HepG2 (cell line): ENCODE data around the gene SLC12A9. TPM values are rescaled to one million over a fixed set of nuclear protein-coding genes. Genes with fewer than 3 reads are reported as not detected.
A peak's percentile ranks its signal among the peaks of the same experiment; 100 is the strongest.

Source experiments
- BORCS8-MEF2B ChIP-seq: sonication (generic); formaldehyde crosslinking; IDR thresholded peaks from 2 replicates; pipeline ENCODE4 v1.8.0; 2022; ENCODE audit warnings: mild to moderate bottlenecking, missing genetic modification reagents
- ESRRA ChIP-seq: sonication (generic); formaldehyde crosslinking; IDR thresholded peaks from 2 replicates; pipeline ENCODE4 v1.5.1; 2020; ENCODE audit warnings: mild to moderate bottlenecking, low read depth, missing genetic modification reagents
- HINFP ChIP-seq: sonication (generic); formaldehyde crosslinking; IDR thresholded peaks from 2 replicates; pipeline ENCODE4 v1.4.0; 2020; ENCODE audit warnings: low read depth, mild to moderate bottlenecking, missing genetic modification reagents
- HOXA7 ChIP-seq: sonication (generic); formaldehyde crosslinking; IDR thresholded peaks from 2 replicates; pipeline ENCODE4 v1.8.1; 2022; ENCODE audit warnings: mild to moderate bottlenecking, missing genetic modification reagents, moderate library complexity
- KDM4B ChIP-seq: sonication (generic); formaldehyde crosslinking; IDR thresholded peaks from 2 replicates; pipeline ENCODE4 v1.4.0; 2020; ENCODE audit warnings: missing genetic modification reagents
- KLF11 ChIP-seq: IDR thresholded peaks from 2 replicates; pipeline ENCODE4 v1.6.1; 2016; ENCODE audit warnings: missing compliant biosample characterization
- MEIS1 ChIP-seq: sonication (generic); formaldehyde crosslinking; IDR thresholded peaks from 2 replicates; pipeline ENCODE4 v1.9.0; 2021; ENCODE audit warnings: mild to moderate bottlenecking, missing genetic modification reagents, moderate library complexity, borderline replicate concordance
- SMAD3 ChIP-seq: sonication (generic); formaldehyde crosslinking; IDR thresholded peaks from 2 replicates; pipeline ENCODE4 v1.4.0; 2020; ENCODE audit warnings: missing genetic modification reagents
- TFAP4 ChIP-seq: sonication (generic); IDR thresholded peaks from 2 replicates; pipeline ENCODE4 v1.6.1; 2016; ENCODE audit warnings: low read depth, borderline replicate concordance
- TGIF2 ChIP-seq: IDR thresholded peaks from 2 replicates; pipeline ENCODE4 v1.6.1; 2016; ENCODE audit warnings: control low read depth, missing compliant biosample characterization
- ZHX2 ChIP-seq, 2 experiments: sonication (generic) in 1 of 2; formaldehyde crosslinking in 1 of 2; IDR thresholded peaks; 2 replicates each; pipeline versions ENCODE4 v1.6.1 to v1.9.0; 2014 to 2022; ENCODE audit warnings: antibody characterized with exemption in 1 of 2, borderline replicate concordance in 1 of 2, inconsistent platforms in 1 of 2, low read depth in 1 of 2, missing genetic modification reagents in 1 of 2
- ZNF101 ChIP-seq: sonication (generic); formaldehyde crosslinking; IDR thresholded peaks from 2 replicates; pipeline ENCODE4 v1.4.0; 2020; ENCODE audit warnings: mild to moderate bottlenecking, low read depth, missing genetic modification reagents, borderline replicate concordance
- ZNF225 ChIP-seq: sonication (generic); formaldehyde crosslinking; IDR thresholded peaks from 2 replicates; pipeline ENCODE4 v1.4.0; 2020; ENCODE audit warnings: mild to moderate bottlenecking, missing genetic modification reagents
- ZNF33A ChIP-seq: sonication (generic); formaldehyde crosslinking; IDR thresholded peaks from 2 replicates; pipeline ENCODE4 v1.5.1; 2020; ENCODE audit warnings: missing genetic modification reagents, mild to moderate bottlenecking, moderate library complexity, borderline replicate concordance
- ZNF547 ChIP-seq: sonication (generic); formaldehyde crosslinking; IDR thresholded peaks from 2 replicates; pipeline ENCODE4 v1.5.1; 2020; ENCODE audit warnings: mild to moderate bottlenecking, missing genetic modification reagents
- ZNF747 ChIP-seq: sonication (generic); formaldehyde crosslinking; IDR thresholded peaks from 2 replicates; pipeline ENCODE4 v1.8.1; 2023; ENCODE audit warnings: missing genetic modification reagents, mild to moderate bottlenecking, borderline replicate concordance
- ZNF768 ChIP-seq: sonication (generic); formaldehyde crosslinking; IDR thresholded peaks from 2 replicates; pipeline ENCODE4 v1.4.0; 2020; ENCODE audit warnings: missing genetic modification reagents
- ZNF777 ChIP-seq: sonication (generic); formaldehyde crosslinking; IDR thresholded peaks from 2 replicates; pipeline ENCODE4 v1.4.0; 2020; ENCODE audit warnings: missing genetic modification reagents
- polyA plus RNA-seq, 8 experiments: library from polyadenylated mRNA; depleted of rRNA in 3 of 8; stranded (reverse) in 7 of 8; unstranded in 1 of 8; fragments of >200 nt; fragmentation: Illumina TruSeq in 4 of 8; extraction: Trizol in 4 of 8; gene quantifications; 2 replicates each; pipeline versions ENCODE4 v1.2.1 to v1.2.3, GENCODE V29; 2011 to 2016; ENCODE audit warnings: low read depth in 4 of 8, missing spikeins in 1 of 8, mixed read lengths in 1 of 8; ENCODE audit not compliant: insufficient read depth in 1 of 8
- total RNA-seq, 5 experiments: library from RNA; depleted of rRNA; stranded (reverse); fragments of >200 nt; fragmentation: Illumina TruSeq; extraction: Trizol; gene quantifications; 2 replicates each; pipeline ENCODE4 v1.2.3, GENCODE V29; 2016; ENCODE audit warnings: low read depth in 1 of 5

Gene SLC12A9
- total and polyA plus RNA-seq, 2 of the 13 experiments (the other 11 are each of a cell fraction or from before 2014, with no cell fraction given) = 8.7 to 16.6 TPM

GRCh38 chr7:100895956-100896731, 43.6 kb downstream of the SLC12A9 start (continued):
- TF ChIP-seq ZNF747 (no peak), KDM4B (CRISPR knock-in tag) (no peak), ESRRA (CRISPR knock-in tag) (0 out of 2 replicates have a peak, but pooled peaks have one; percentile 5), ZNF547 (CRISPR knock-in tag) (no peak), MEIS1 (CRISPR knock-in tag) (0 out of 2 replicates have a peak, but pooled peaks have one; percentile 23), ZNF33A (CRISPR knock-in tag) (no peak), ZHX2 (IDR thresholded peaks at IDR 0.05; ENCODE audit: low read depth) (no peak), ZHX2 (CRISPR knock-in tag; IDR thresholded peaks at IDR 0.05; ENCODE audit: borderline replicate concordance) (no peak), BORCS8-MEF2B (CRISPR knock-in tag) (0 out of 2 replicates have a peak, but pooled peaks have one; percentile 26), TFAP4 (no peak), ZNF225 (CRISPR knock-in tag) (no peak; the same call in 1 of the 2 replicates), HOXA7 (CRISPR knock-in tag) (no peak), ZNF777 (CRISPR knock-in tag) (peak; percentile 83), HINFP (no peak), ZNF768 (CRISPR knock-in tag) (no peak), KLF11 (CRISPR knock-in tag) (no peak), SMAD3 (CRISPR knock-in tag) (no peak), TGIF2 (no peak), ZNF101 (CRISPR knock-in tag) (no peak)
